Activated CD8-positive, alpha-beta T cell treated with anti-CD3 and anti-CD28 coated beads for 36 hours (primary cell): ENCODE measurements around the gene ZMAT5. TPM values are rescaled to one million over a fixed set of nuclear protein-coding genes. Genes with fewer than 3 reads are reported as not detected.

Source experiments
- ATAC-seq: fragments of 200-7000 bp; cut with Tn5 transposase; one replicate; pipeline ENCODE4 v1.10.0; 2021; ENCODE audit warnings: mild to moderate bottlenecking, moderate library complexity
- CTCF ChIA-PET: fragments of 350-600 bp; sonication (Branson Sonifier 250); formaldehyde crosslinking; loops from one replicate; lab custom pipeline; 2021; ENCODE audit warnings: antibody characterized with exemption; lab: Charles Lee
- POLR2A ChIA-PET: fragments of 350-600 bp; sonication (Branson Sonifier 250); formaldehyde crosslinking; loops from one replicate; lab custom pipeline; 2021; ENCODE audit warnings: antibody characterized with exemption; lab: Charles Lee
- DNase-seq: peaks from one replicate; pipeline ENCODE4 v3.0.0-alpha.2; 2020
- H3K27ac Mint-ChIP-seq: one replicate; pipeline ENCODE4 v1.8.0; 2021; ENCODE audit warnings: mild to moderate bottlenecking, mixed read lengths
- H3K27me3 Mint-ChIP-seq: one replicate; pipeline ENCODE4 v1.8.0; 2021; ENCODE audit warnings: mixed read lengths
- H3K36me3 Mint-ChIP-seq: one replicate; pipeline ENCODE4 v1.8.0; 2021; ENCODE audit warnings: low read depth, mixed read lengths
- H3K4me1 Mint-ChIP-seq: one replicate; pipeline ENCODE4 v1.8.0; 2021; ENCODE audit warnings: low read depth, mixed read lengths
- H3K4me3 Mint-ChIP-seq: one replicate; pipeline ENCODE4 v1.8.0; 2021; ENCODE audit warnings: mild to moderate bottlenecking, moderate library complexity, mixed read lengths
- H3K9me3 Mint-ChIP-seq: one replicate; pipeline ENCODE4 v1.8.0; 2021; ENCODE audit warnings: mixed read lengths
- intact Hi-C: fragments of 100-400 bp; cut with micrococcal nuclease; formaldehyde crosslinking; loops from one replicate; pipeline ENCODE4 v1.10.0; 2022
- total RNA-seq, 2 experiments: library from RNA; stranded (reverse); gene quantifications; one replicate each; pipeline ENCODE4 v1.2.3, GENCODE V29; 2021
- TF ChIP-seq, protein P1 (sequence below): fragments of 200-600 bp; IDR thresholded peaks from one replicate; pipeline ENCODE4 v1.8.0; 2022; ENCODE audit warnings: antibody characterized with exemption, mild to moderate bottlenecking

The ZMAT5 gene
- total RNA-seq, 2 experiments from 2014 or later, result 18.5 to 18.7 TPM

GRCh38 chr22:29748248-29748893, 18.4 kb downstream of the ZMAT5 start:
- ChIA-PET CTCF (no interaction called here), POLR2A (no interaction called here)
- Mint-ChIP-seq H3K4me1 (peaks cover 10% of the 10 kb centered on the region), H3K4me3 (no peak overlapping the region), H3K36me3 (peaks cover 7% of the 10 kb centered on the region), H3K27me3 (no peaks in the 10 kb centered on the region), H3K9me3 (no peaks in the 10 kb centered on the region), H3K27ac (no peak overlapping the region)
- ATAC-seq (no peak), DNase-seq (no peak)
- intact Hi-C loops, result no loop called here
- TF ChIP-seq, protein P1, sequence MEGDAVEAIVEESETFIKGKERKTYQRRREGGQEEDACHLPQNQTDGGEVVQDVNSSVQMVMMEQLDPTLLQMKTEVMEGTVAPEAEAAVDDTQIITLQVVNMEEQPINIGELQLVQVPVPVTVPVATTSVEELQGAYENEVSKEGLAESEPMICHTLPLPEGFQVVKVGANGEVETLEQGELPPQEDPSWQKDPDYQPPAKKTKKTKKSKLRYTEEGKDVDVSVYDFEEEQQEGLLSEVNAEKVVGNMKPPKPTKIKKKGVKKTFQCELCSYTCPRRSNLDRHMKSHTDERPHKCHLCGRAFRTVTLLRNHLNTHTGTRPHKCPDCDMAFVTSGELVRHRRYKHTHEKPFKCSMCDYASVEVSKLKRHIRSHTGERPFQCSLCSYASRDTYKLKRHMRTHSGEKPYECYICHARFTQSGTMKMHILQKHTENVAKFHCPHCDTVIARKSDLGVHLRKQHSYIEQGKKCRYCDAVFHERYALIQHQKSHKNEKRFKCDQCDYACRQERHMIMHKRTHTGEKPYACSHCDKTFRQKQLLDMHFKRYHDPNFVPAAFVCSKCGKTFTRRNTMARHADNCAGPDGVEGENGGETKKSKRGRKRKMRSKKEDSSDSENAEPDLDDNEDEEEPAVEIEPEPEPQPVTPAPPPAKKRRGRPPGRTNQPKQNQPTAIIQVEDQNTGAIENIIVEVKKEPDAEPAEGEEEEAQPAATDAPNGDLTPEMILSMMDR, result no peak

DNA sequence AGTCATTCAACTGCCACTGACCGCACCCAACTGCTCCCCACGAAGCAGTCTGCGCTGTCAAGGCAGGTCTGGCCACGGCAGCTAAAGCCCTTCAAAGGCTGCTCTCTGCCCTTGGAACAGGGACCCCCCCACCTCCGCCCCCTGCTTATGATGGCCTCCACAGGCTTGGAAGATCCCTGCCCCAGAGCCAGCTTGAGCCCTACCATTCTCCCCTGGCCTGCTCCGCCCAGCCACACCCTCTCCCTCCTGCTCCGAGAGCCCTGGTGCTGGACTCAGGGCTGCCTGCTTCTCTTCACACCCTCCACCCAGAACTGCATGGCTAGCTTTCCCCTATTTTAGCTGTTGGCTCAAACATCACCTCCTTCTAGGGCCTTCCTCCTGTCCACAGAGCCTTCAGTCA, 19.0 kb downstream of the ZMAT5 start:
- CTCF ChIA-PET, result no interaction called here
- Mint-ChIP-seq H3K4me3 (no peak overlapping the region), H3K36me3 (peaks cover 7% of the 10 kb centered on the region), H3K27ac (no peak overlapping the region), H3K4me1 (peaks cover 10% of the 10 kb centered on the region), H3K9me3 (no peaks in the 10 kb centered on the region), H3K27me3 (no peaks in the 10 kb centered on the region)
- DNase-seq, result no peak
- POLR2A ChIA-PET, result no interaction called here
- ATAC-seq, result no peak
- intact Hi-C loops, result no loop called here
- TF ChIP-seq, protein P1, result no peak

DNA sequence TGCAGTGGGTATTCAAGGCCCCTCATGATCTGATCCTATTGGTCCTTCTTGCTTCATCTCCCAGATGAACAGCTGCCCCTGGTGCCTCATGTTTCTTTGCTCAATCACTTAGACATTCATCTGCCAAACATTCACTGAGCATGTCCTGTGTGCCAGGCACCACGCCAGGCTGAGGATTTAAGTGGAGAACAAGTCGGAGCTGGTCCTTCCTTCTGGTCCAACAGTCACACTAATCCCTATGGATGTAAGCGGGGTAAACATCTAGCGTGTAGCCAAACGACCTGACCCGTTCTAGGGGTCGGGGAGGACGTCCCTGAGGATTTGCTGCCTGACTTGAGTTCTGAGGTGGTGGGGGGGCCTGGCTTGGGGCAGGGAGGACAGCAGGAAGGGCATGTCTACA, 21.9 kb downstream of the ZMAT5 start:
- DNase-seq (no peak), ATAC-seq (no peak)
- Mint-ChIP-seq H3K36me3 (peaks cover 8% of the 10 kb centered on the region), H3K27me3 (no peaks in the 10 kb centered on the region), H3K4me1 (peaks cover 4% of the 10 kb centered on the region), H3K9me3 (no peaks in the 10 kb centered on the region), H3K27ac (no peak overlapping the region), H3K4me3 (no peak overlapping the region)
- POLR2A ChIA-PET, result no interaction called here
- intact Hi-C loops, result no loop called here
- CTCF ChIA-PET, result interaction anchor here (1.0 kb wide), 1 partner anchor 344 kb away, joined by 4 read pairs; no protein-coding TSS in a partner anchor
- TF ChIP-seq, protein P1, result no peak

DNA sequence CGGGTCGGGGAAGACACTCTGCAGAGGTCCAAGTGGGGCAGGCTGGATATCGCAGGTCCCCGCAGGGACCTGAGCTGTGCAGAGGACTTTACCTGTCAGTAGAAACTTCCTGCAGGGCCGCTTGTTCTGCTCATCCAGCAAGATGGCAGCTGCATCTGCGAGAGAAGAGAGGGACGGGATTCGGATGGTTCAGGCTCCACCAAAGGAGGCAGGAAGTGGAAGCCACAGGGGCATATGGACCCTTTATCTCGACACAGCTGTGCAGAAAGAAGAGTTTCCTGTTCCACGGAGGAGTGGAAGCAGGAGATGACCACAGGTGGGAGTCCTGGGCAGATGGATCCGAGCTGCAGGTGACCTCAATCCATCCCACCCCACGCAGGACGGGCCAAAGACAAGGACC, 24.5 kb downstream of the ZMAT5 start:
- Mint-ChIP-seq H3K4me3 (no peak overlapping the region), H3K27ac (no peak overlapping the region), H3K27me3 (no peaks in the 10 kb centered on the region), H3K4me1 (peaks cover 4% of the 10 kb centered on the region), H3K9me3 (no peaks in the 10 kb centered on the region), H3K36me3 (peaks cover 8% of the 10 kb centered on the region)
- DNase-seq (no peak), ATAC-seq (no peak)
- CTCF ChIA-PET, result interaction anchor here (1.2 to 1.5 kb wide), 3 partner anchors 117 to 346 kb away, joined by 3 to 4 read pairs (median 4); no protein-coding TSS in a partner anchor
- POLR2A ChIA-PET, result no interaction called here
- TF ChIP-seq, protein P1, result no peak
- intact Hi-C loops, result no loop called here

- H3K36me3 Mint-ChIP-seq, result peaks cover 8% of the 10 kb centered on the region
- no peak for ATAC-seq
- no peak overlapping the region for H3K4me3 Mint-ChIP-seq
- H3K27ac Mint-ChIP-seq, result no peak overlapping the region
- intact Hi-C loops, result no loop called here
- no peaks in the 10 kb centered on the region for H3K27me3 Mint-ChIP-seq
- H3K4me1 Mint-ChIP-seq, result peaks cover 4% of the 10 kb centered on the region
- no peaks in the 10 kb centered on the region for H3K9me3 Mint-ChIP-seq
- CTCF ChIA-PET, result interaction anchor here (1.2 to 1.5 kb wide), 2 partner anchors 117 to 264 kb away, joined by 3 to 4 read pairs; no protein-coding TSS in a partner anchor
- DNase-seq, result no peak
- TF ChIP-seq, protein P1, result no peak
- POLR2A ChIA-PET, result no interaction called here
These were observed 24.9 kb downstream of the ZMAT5 start for GRCh38 chr22:29741926-29742325.
